Dendritic cell treated with granulocyte-macrophage colony-stimulating factor and Interleukin-4, amounts not matched to agents 40 ng/mL and 50 ng/mL, for 4 days (primary cell): ENCODE data around the gene SLC35B1.
A peak's percentile ranks its signal among the peaks of the same experiment; 100 is the strongest.

Source experiments
- H3K27ac Mint-ChIP-seq: one replicate; pipeline ENCODE4 v1.8.0; 2022; ENCODE audit warnings: mild to moderate bottlenecking, mixed read lengths
- H3K27me3 Mint-ChIP-seq: one replicate; pipeline ENCODE4 v1.8.0; 2022; ENCODE audit warnings: mild to moderate bottlenecking, mixed read lengths
- H3K36me3 Mint-ChIP-seq: one replicate; pipeline ENCODE4 v1.8.0; 2022; ENCODE audit warnings: low read depth, mixed read lengths
- H3K4me1 Mint-ChIP-seq: one replicate; pipeline ENCODE4 v1.8.0; 2022; ENCODE audit warnings: low read depth, mixed read lengths
- H3K4me3 Mint-ChIP-seq: one replicate; pipeline ENCODE4 v1.8.0; 2022; ENCODE audit warnings: mild to moderate bottlenecking, moderate library complexity, mixed read lengths
- H3K9me3 Mint-ChIP-seq: one replicate; pipeline ENCODE4 v1.8.0; 2022; ENCODE audit warnings: mixed read lengths
- intact Hi-C: fragments of 100-400 bp; cut with micrococcal nuclease; formaldehyde crosslinking; loops from one replicate; pipeline ENCODE4 v1.15.0; 2022

The SLC35B1 gene

GRCh38 chr17:49742166-49742638, 34.4 kb upstream of the SLC35B1 start:
- peak overlapping the region; percentile 52 for H3K4me3 Mint-ChIP-seq
- no peaks in the 10 kb centered on the region for H3K27me3 Mint-ChIP-seq
- H3K27ac Mint-ChIP-seq = peak overlapping the region; percentile 84
- H3K4me1 Mint-ChIP-seq = peaks cover 89% of the 10 kb centered on the region
- H3K36me3 Mint-ChIP-seq = no peaks in the 10 kb centered on the region
- intact Hi-C loops = no loop called here
- H3K9me3 Mint-ChIP-seq = no peaks in the 10 kb centered on the region

- intact Hi-C loops = no loop called here
- H3K4me1 Mint-ChIP-seq = peaks cover 89% of the 10 kb centered on the region
These were observed 33.9 kb upstream of the SLC35B1 start for GRCh38 chr17:49741692-49742076.

GRCh38 chr17:49741009-49741691, 33.4 kb upstream of the SLC35B1 start:
- peak overlapping the region; percentile 52 for H3K4me3 Mint-ChIP-seq
- H3K9me3 Mint-ChIP-seq = no peaks in the 10 kb centered on the region
- intact Hi-C loops = no loop called here
- no peaks in the 10 kb centered on the region for H3K27me3 Mint-ChIP-seq
- H3K27ac Mint-ChIP-seq = peak overlapping the region; percentile 84
- H3K36me3 Mint-ChIP-seq = no peaks in the 10 kb centered on the region
- H3K4me1 Mint-ChIP-seq = peaks cover 88% of the 10 kb centered on the region

More at GRCh38 chr17:49741692-49742076, 33.9 kb upstream of the SLC35B1 start:
- Mint-ChIP-seq H3K27me3 (no peaks in the 10 kb centered on the region), H3K27ac (peak overlapping the region; percentile 84), H3K9me3 (no peaks in the 10 kb centered on the region), H3K4me3 (peak overlapping the region; percentile 52), H3K36me3 (no peaks in the 10 kb centered on the region)

DNA sequence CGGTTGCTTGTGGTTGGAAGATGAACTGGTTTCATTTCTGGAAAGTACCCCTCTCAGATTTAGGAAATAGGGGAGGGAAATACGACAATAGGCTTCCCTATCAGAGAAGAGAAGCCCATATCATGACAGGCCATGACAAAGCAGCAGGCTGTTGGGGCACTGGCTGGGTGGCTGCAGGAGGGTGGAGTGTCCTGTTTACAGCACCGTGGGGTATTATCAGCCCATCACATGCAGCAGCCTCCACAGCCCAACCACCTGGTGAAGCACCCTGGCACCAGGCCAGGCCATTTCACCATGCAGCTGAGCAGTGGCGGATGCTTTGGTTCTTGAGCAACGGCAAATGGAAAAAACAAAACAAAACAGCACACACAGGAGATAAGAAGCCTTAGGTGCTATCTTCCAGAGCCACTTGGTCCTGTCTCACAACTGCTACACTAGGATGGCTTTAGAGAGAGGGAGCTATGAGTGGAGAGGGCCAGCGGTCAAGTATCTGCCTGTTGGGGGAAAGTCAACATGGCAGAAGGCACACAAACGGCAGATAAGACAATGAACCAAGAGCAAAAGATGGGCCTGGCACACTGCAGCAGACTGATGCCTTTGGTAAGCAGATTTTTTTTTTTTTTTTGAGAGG, 32.0 kb upstream of the SLC35B1 start:
- Mint-ChIP-seq H3K27ac (peak overlapping the region; percentile 84), H3K36me3 (no peaks in the 10 kb centered on the region), H3K4me3 (peak overlapping the region; percentile 65), H3K4me1 (peaks cover 86% of the 10 kb centered on the region), H3K27me3 (no peaks in the 10 kb centered on the region), H3K9me3 (no peaks in the 10 kb centered on the region)
- intact Hi-C loops = no loop called here

GRCh38 chr17:49738456-49739163, 30.8 kb upstream of the SLC35B1 start:
- H3K4me1 Mint-ChIP-seq = peaks cover 87% of the 10 kb centered on the region
- intact Hi-C loops = no loop called here
- no peaks in the 10 kb centered on the region for H3K9me3 Mint-ChIP-seq
- H3K27me3 Mint-ChIP-seq = no peaks in the 10 kb centered on the region
- peak overlapping the region; percentile 84 for H3K27ac Mint-ChIP-seq
- peak overlapping the region; percentile 7 for H3K4me3 Mint-ChIP-seq
- no peaks in the 10 kb centered on the region for H3K36me3 Mint-ChIP-seq

GRCh38 chr17:49734515-49735490, 27.0 kb upstream of the SLC35B1 start:
- Mint-ChIP-seq H3K4me1 (peaks cover 62% of the 10 kb centered on the region), H3K27me3 (no peaks in the 10 kb centered on the region), H3K27ac (no peak overlapping the region), H3K4me3 (no peak overlapping the region), H3K36me3 (peaks cover 5% of the 10 kb centered on the region), H3K9me3 (no peaks in the 10 kb centered on the region)
- intact Hi-C loops = no loop called here

DNA sequence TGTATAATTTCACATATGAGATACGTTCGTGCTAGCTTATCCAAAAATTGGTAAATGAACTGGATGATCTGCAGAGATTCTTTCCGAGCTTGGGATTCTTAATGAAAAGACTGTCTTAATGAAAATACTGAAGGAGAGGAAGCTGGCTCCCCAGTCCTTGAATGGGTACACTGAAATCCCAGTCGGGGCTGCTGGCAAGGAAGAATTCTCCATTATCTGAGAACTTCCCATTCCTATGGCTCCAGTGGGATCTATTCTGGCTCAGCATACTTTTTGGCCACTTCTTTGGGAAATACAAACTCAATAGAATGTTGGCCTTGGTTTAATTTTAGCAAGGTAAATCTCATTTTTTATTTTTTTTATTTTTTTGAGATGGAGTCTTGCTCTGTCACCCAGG, 23.7 kb upstream of the SLC35B1 start:
- H3K27ac Mint-ChIP-seq = no peak overlapping the region

DNA sequence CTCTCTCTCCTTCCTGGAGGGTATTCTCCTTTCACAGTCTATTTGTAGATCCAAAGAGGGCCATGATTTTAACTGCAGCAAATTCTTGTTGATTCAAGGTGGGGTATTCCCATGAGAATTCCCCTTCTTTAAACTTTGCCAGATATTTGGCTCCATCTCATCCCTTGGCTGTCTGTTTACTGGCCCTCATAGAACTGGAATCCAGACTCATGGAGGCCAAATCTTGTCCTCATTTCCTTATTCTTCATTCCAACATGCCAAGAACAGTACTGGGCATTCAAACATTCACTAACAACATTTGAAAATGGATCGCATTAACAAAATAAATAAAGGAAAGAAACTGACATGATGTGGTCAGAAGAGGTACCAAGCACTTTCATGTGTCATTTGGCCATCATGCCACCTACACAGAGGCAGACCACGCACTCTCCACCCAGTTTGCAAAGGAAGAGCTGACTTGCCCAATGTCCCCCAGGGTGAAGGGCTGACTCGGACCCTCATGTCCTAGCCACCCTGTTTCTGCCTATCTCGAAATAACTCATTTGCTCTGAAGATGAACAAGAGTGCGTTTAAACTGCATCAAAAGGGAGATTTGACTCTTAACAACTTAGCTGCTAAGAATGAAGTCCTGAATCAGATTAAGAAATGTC, 23.1 kb upstream of the SLC35B1 start:
- H3K27me3 Mint-ChIP-seq = no peaks in the 10 kb centered on the region
- peak overlapping the region; percentile 9 for H3K27ac Mint-ChIP-seq
- H3K4me3 Mint-ChIP-seq = no peak overlapping the region
- peaks cover 52% of the 10 kb centered on the region for H3K4me1 Mint-ChIP-seq
- intact Hi-C loops = no loop called here
- no peaks in the 10 kb centered on the region for H3K9me3 Mint-ChIP-seq
- peaks cover 5% of the 10 kb centered on the region for H3K36me3 Mint-ChIP-seq

More for the DNA sequence above, 23.7 kb upstream of the SLC35B1 start:
- H3K4me3 Mint-ChIP-seq = no peak overlapping the region
- no peaks in the 10 kb centered on the region for H3K9me3 Mint-ChIP-seq
- H3K4me1 Mint-ChIP-seq = peaks cover 54% of the 10 kb centered on the region
- H3K36me3 Mint-ChIP-seq = peaks cover 5% of the 10 kb centered on the region
- H3K27me3 Mint-ChIP-seq = no peaks in the 10 kb centered on the region
- intact Hi-C loops = no loop called here

DNA sequence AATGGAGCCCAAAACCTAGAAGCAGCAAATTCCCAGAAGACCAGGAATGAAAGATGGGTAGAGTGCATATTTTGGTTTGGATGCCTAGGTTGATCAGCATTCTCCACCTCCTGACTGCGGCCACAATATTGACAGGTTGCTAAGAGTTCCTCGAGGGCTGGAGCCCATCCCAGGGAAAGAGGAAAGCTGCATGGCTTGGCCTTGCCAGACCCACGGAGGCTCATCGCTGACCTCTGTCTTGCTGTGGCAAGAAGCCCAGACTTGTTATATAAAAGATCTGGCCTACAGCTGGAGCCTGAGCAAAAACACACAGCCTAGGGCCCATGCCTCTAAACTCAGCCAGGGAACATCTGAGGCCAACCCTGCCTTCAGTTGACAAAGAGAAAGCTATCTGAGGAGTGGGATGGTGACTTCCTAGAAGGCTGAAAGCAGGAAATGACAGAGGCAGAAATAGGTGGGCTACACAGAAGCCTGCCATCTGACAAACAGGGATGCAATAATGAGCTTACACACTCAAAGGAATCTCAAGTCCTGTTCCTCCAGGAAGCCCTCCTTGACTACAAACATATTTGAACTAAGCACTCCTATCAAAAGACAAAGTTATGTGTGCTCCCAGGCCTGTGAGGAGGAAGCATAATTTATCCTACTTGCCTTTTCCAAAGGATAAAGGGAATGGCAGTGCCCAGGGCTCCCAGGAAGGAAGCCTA, 22.5 kb upstream of the SLC35B1 start:
- Mint-ChIP-seq H3K9me3 (no peaks in the 10 kb centered on the region), H3K36me3 (peaks cover 11% of the 10 kb centered on the region), H3K4me3 (no peak overlapping the region), H3K27me3 (no peaks in the 10 kb centered on the region), H3K4me1 (peaks cover 48% of the 10 kb centered on the region), H3K27ac (peak overlapping the region; percentile 9)
- intact Hi-C loops = no loop called here

- peaks cover 46% of the 10 kb centered on the region for H3K4me1 Mint-ChIP-seq
- intact Hi-C loops = no loop called here
- no peak overlapping the region for H3K4me3 Mint-ChIP-seq
- H3K9me3 Mint-ChIP-seq = no peaks in the 10 kb centered on the region
- H3K27me3 Mint-ChIP-seq = no peaks in the 10 kb centered on the region
- peak overlapping the region; percentile 57 for H3K27ac Mint-ChIP-seq
- H3K36me3 Mint-ChIP-seq = peaks cover 17% of the 10 kb centered on the region
These were observed 21.3 kb upstream of the SLC35B1 start for GRCh38 chr17:49729069-49729468.

DNA sequence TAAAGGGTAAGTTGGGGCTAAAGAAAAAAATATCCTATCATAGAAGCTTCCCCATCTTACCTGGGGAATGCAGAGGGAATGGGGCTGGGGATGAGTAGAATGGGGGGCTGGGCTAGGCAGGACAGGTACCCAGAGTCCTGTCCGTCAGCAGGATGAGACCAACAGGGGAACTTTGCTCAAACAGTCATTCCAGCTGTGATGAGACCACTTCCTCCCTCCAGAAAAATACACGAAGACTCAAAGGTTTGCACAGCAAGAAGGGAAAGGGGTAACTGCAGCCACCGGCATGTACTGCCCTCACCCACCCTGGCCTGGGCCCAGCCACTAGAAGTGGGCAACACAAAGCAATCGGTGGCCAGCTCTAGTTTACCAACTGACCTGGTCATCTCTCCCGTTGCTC, 20.7 kb upstream of the SLC35B1 start:
- Mint-ChIP-seq H3K9me3 (no peaks in the 10 kb centered on the region), H3K27me3 (no peaks in the 10 kb centered on the region), H3K4me3 (no peak overlapping the region), H3K27ac (peak overlapping the region; percentile 57), H3K36me3 (peaks cover 17% of the 10 kb centered on the region), H3K4me1 (peaks cover 46% of the 10 kb centered on the region)
- intact Hi-C loops = no loop called here

- intact Hi-C loops = no loop called here
- H3K9me3 Mint-ChIP-seq = no peaks in the 10 kb centered on the region
- H3K4me3 Mint-ChIP-seq = no peak overlapping the region
- H3K27ac Mint-ChIP-seq = no peak overlapping the region
- no peaks in the 10 kb centered on the region for H3K27me3 Mint-ChIP-seq
- peaks cover 18% of the 10 kb centered on the region for H3K36me3 Mint-ChIP-seq
- H3K4me1 Mint-ChIP-seq = peaks cover 38% of the 10 kb centered on the region
These were observed 19.6 kb upstream of the SLC35B1 start for GRCh38 chr17:49727380-49727779.
